GM18498 (cell line): ENCODE results near the gene TCF4.

ENCODE experiments used
- ATAC-seq: cut with Tn5 transposase; IDR thresholded peaks from one replicate; pipeline ENCODE4 v1.9.1; 2021; ENCODE audit warnings: mild to moderate bottlenecking, moderate library complexity; ENCODE audit not compliant: unreplicated experiment

Gene TCF4

GRCh38 chr18:55310863-55311262 lies 277.1 kb downstream of the TCF4 start:
- ATAC-seq: no peak

- no peak for ATAC-seq
Observed at GRCh38 chr18:55310044-55310676, 277.8 kb downstream of the TCF4 start.

GRCh38 chr18:55309249-55309648 lies 278.7 kb downstream of the TCF4 start:
- no peak for ATAC-seq

- peak; percentile 67 for ATAC-seq
Observed at GRCh38 chr18:55307505-55307904, 280.5 kb downstream of the TCF4 start.

- ATAC-seq: no peak
Observed at GRCh38 chr18:55306359-55307024, 281.5 kb downstream of the TCF4 start.

- no peak for ATAC-seq
Observed at GRCh38 chr18:55302167-55302833, 285.7 kb downstream of the TCF4 start.

- ATAC-seq: no peak
Observed at GRCh38 chr18:55301824-55302166, 286.2 kb downstream of the TCF4 start.

- ATAC-seq: no peak
Observed at GRCh38 chr18:55300936-55301531, 287.0 kb downstream of the TCF4 start.

GRCh38 chr18:55300421-55300935 lies 287.5 kb downstream of the TCF4 start:
- ATAC-seq: no peak

GRCh38 chr18:55296778-55297177 lies 291.2 kb downstream of the TCF4 start:
- ATAC-seq: no peak

- no peak for ATAC-seq
Observed at GRCh38 chr18:55296115-55296514, 291.9 kb downstream of the TCF4 start.

GRCh38 chr18:55290898-55291297 lies 297.1 kb downstream of the TCF4 start:
- no peak for ATAC-seq

- peak; percentile 46 for ATAC-seq
Observed at GRCh38 chr18:55289775-55290174, 298.2 kb downstream of the TCF4 start.

- no peak for ATAC-seq
Observed at GRCh38 chr18:55289048-55289447, 298.9 kb downstream of the TCF4 start.

GRCh38 chr18:55287935-55288868 lies 299.8 kb downstream of the TCF4 start:
- no peak for ATAC-seq

GRCh38 chr18:55287149-55287806 lies 300.7 kb downstream of the TCF4 start:
- ATAC-seq: no peak

GRCh38 chr18:55286257-55286825 lies 301.7 kb downstream of the TCF4 start:
- ATAC-seq: no peak

GRCh38 chr18:55284614-55285013 lies 303.4 kb downstream of the TCF4 start:
- ATAC-seq: no peak

- peak; percentile 51 for ATAC-seq
Observed at GRCh38 chr18:55283309-55283708, 304.7 kb downstream of the TCF4 start.

- ATAC-seq: no peak
Observed at GRCh38 chr18:55280503-55280902, 307.5 kb downstream of the TCF4 start.
